Cardiac fibroblast (primary cell): Measurements from ENCODE around the gene FZD4.
A peak's percentile ranks its signal among the peaks of the same experiment; 100 is the strongest.

ENCODE experiments used
- DNase-seq, 2 donors: peaks; one replicate each; pipeline versions ENCODE4 v3.0.0 to v3.0.0-alpha.2; 2010; ENCODE audit warnings: low read depth in 2 of 2
- H3K4me3 ChIP-seq, 2 donors: replicated peaks in 1 of 2; 1 replicate in 1 of 2; 2 replicates in 1 of 2; pipeline ENCODE4 v1.5.1; 2011; ENCODE audit warnings: low read depth in 2 of 2, low read length in 2 of 2, mild to moderate bottlenecking in 2 of 2, moderate library complexity in 1 of 2
- CTCF ChIP-seq: IDR thresholded peaks from one replicate; pipeline ENCODE4 v1.5.1; 2011; ENCODE audit warnings: low read depth, mild to moderate bottlenecking, low read length, inconsistent platforms

The FZD4 gene

GRCh38 chr11:86981777-86982540 lies 26.8 kb upstream of the FZD4 start:
- TF ChIP-seq CTCF, result no peak
- no peak overlapping the region for H3K4me3 ChIP-seq
- no peak for DNase-seq

- no peak overlapping the region for H3K4me3 ChIP-seq
- no peak for TF ChIP-seq CTCF
- DNase-seq, result no peak
Measured at GRCh38 chr11:86980086-86980796, 25.0 kb upstream of the FZD4 start.

GRCh38 chr11:86978756-86979608 lies 23.8 kb upstream of the FZD4 start:
- DNase-seq, result peak; percentile 71
- H3K4me3 ChIP-seq, result no peak overlapping the region
- peak; percentile 67 for TF ChIP-seq CTCF

- no peak overlapping the region for H3K4me3 ChIP-seq
- peak; percentile 40 to 50 for DNase-seq
Measured at GRCh38 chr11:86978247-86978646, 23.1 kb upstream of the FZD4 start.

GRCh38 chr11:86977441-86978050 lies 22.4 kb upstream of the FZD4 start:
- H3K4me3 ChIP-seq, result no peak overlapping the region
- peak; percentile 18 to 65 for DNase-seq
- TF ChIP-seq CTCF, result no peak

More at GRCh38 chr11:86978247-86978646, 23.1 kb upstream of the FZD4 start:
- no peak for TF ChIP-seq CTCF

GRCh38 chr11:86972734-86973133 lies 17.5 kb upstream of the FZD4 start:
- no peak for DNase-seq
- H3K4me3 ChIP-seq, result no peak overlapping the region
- no peak for TF ChIP-seq CTCF
